HEK293T (cell line): Measurements from ENCODE around the gene EIF1.

Experiments
- CTCF ChIA-PET: fragments of 350-600 bp; formaldehyde crosslinking; extraction: SDS; loops from one replicate; lab custom pipeline; 2021; ENCODE audit warnings: antibody characterized with exemption, inconsistent platforms; lab: Yijun Ruan, JAX
- POLR2A ChIA-PET: fragments of 350-600 bp; formaldehyde crosslinking; extraction: SDS; loops from one replicate; lab custom pipeline; 2020; ENCODE audit warnings: antibody characterized with exemption, inconsistent platforms; lab: Yijun Ruan, JAX
- DNase-seq: peaks from one replicate; pipeline ENCODE4 v3.0.0; 2012; ENCODE audit warnings: mixed read lengths; ENCODE audit errors: extremely low spot score
- ARNT ChIP-seq: fragments of 450-650 bp; IDR thresholded peaks from 2 replicates; pipeline ENCODE4 v1.6.1; 2017; ENCODE audit warnings: mild to moderate bottlenecking
- BHLHE40 ChIP-seq: fragments of 450-650 bp; IDR thresholded peaks from 2 replicates; pipeline ENCODE4 v1.6.1; 2016; ENCODE audit warnings: mild to moderate bottlenecking, moderate library complexity, borderline replicate concordance
- CTBP1 ChIP-seq: fragments of 450-650 bp; IDR thresholded peaks from 2 replicates; pipeline ENCODE4 v1.6.1; 2016; ENCODE audit warnings: borderline replicate concordance
- ELF4 ChIP-seq: fragments of 450-650 bp; IDR thresholded peaks from 2 replicates; pipeline ENCODE4 v1.6.1; 2017; ENCODE audit warnings: antibody characterized with exemption
- FOXA1 ChIP-seq: fragments of 450-650 bp; IDR thresholded peaks from 2 replicates; pipeline ENCODE4 v1.6.1; 2016; ENCODE audit warnings: mild to moderate bottlenecking
- FOXK2 ChIP-seq: fragments of 450-650 bp; IDR thresholded peaks from 2 replicates; pipeline ENCODE4 v1.6.1; 2016; ENCODE audit warnings: mild to moderate bottlenecking
- FOXM1 ChIP-seq: fragments of 450-650 bp; IDR thresholded peaks from 2 replicates; pipeline ENCODE4 v1.6.1; 2017; ENCODE audit warnings: mild to moderate bottlenecking, borderline replicate concordance
- HDGF ChIP-seq: fragments of 450-650 bp; IDR thresholded peaks from 2 replicates; pipeline ENCODE4 v1.6.1; 2017; ENCODE audit warnings: antibody characterized with exemption, borderline replicate concordance
- L3MBTL2 ChIP-seq: fragments of 450-650 bp; conservative IDR thresholded peaks from 2 replicates; pipeline ENCODE4 v1.6.1; 2016; ENCODE audit warnings: mild to moderate bottlenecking
- LEF1 ChIP-seq: fragments of 450-650 bp; IDR thresholded peaks from 2 replicates; pipeline ENCODE4 v1.6.1; 2017; ENCODE audit warnings: mild to moderate bottlenecking, borderline replicate concordance
- NFRKB ChIP-seq: fragments of 450-650 bp; IDR thresholded peaks from 2 replicates; pipeline ENCODE4 v1.6.1; 2016; ENCODE audit warnings: mild to moderate bottlenecking, moderate library complexity
- PKNOX1 ChIP-seq: fragments of 450-650 bp; IDR thresholded peaks from 2 replicates; pipeline ENCODE4 v1.6.1; 2016
- SP1 ChIP-seq: fragments of 450-650 bp; IDR thresholded peaks from 2 replicates; pipeline ENCODE4 v1.6.1; 2017
- SUZ12 ChIP-seq: fragments of 450-650 bp; IDR thresholded peaks from 2 replicates; pipeline ENCODE4 v1.6.1; 2016; ENCODE audit warnings: mild to moderate bottlenecking
- TARDBP ChIP-seq: fragments of 450-650 bp; IDR thresholded peaks from 2 replicates; pipeline ENCODE4 v1.6.1; 2016
- ZNF384 ChIP-seq: fragments of 450-650 bp; IDR thresholded peaks from 2 replicates; pipeline ENCODE4 v1.6.1; 2016

EIF1 gene

GRCh38 chr17:41656249-41657023, 32.2 kb upstream of the EIF1 start:
- DNase-seq, result no peak
- ChIA-PET POLR2A (no interaction called here), CTCF (interaction anchor here (0.8 to 2.8 kb wide), 3 partner anchors 9 to 1041 kb away, joined by 3 to 13 read pairs (median 5); no protein-coding TSS in a partner anchor)
- TF ChIP-seq SP1 (no peak), FOXM1 (no peak), ZNF384 (no peak), FOXA1 (no peak), LEF1 (no peak), ELF4 (no peak), SUZ12 (no peak), TARDBP (no peak), BHLHE40 (no peak), HDGF (no peak), ARNT (no peak), FOXK2 (no peak), CTBP1 (no peak), L3MBTL2 (no peak), NFRKB (no peak), PKNOX1 (no peak)

GRCh38 chr17:41657176-41657754, 31.4 kb upstream of the EIF1 start:
- ChIA-PET POLR2A (interaction anchor here (0.9 kb wide), 1 partner anchor 31 kb away, joined by 3 read pairs; the partner anchor contains the start of gene EIF1), CTCF (interaction anchor here (0.8 to 2.8 kb wide), 2 partner anchors 108 to 1042 kb away, joined by 3 to 13 read pairs; no protein-coding TSS in a partner anchor)
- DNase-seq, result no peak
- no peak for TF ChIP-seq FOXA1
- no peak for TF ChIP-seq SP1
- TF ChIP-seq BHLHE40, result no peak
- no peak for TF ChIP-seq ZNF384
- no peak for TF ChIP-seq ELF4
- TF ChIP-seq LEF1, result no peak
- no peak for TF ChIP-seq NFRKB
- TF ChIP-seq TARDBP, result no peak
- TF ChIP-seq SUZ12, result no peak
- no peak for TF ChIP-seq L3MBTL2
- TF ChIP-seq FOXM1, result no peak
- TF ChIP-seq PKNOX1, result no peak
- TF ChIP-seq FOXK2, result no peak
- TF ChIP-seq HDGF, result no peak
- TF ChIP-seq CTBP1, result no peak
- no peak for TF ChIP-seq ARNT

GRCh38 chr17:41657936-41658335, 30.7 kb upstream of the EIF1 start:
- POLR2A ChIA-PET, result interaction anchor here (0.7 to 0.9 kb wide), 3 partner anchors 31 to 272 kb away, joined by 3 to 4 read pairs (median 3); partner anchors contain the start of gene EIF1
- TF ChIP-seq SUZ12 (no peak), FOXM1 (no peak), FOXA1 (no peak), HDGF (no peak), BHLHE40 (no peak), ELF4 (no peak), ZNF384 (no peak)
- DNase-seq, result no peak
- CTCF ChIA-PET, result interaction anchor here (0.8 to 0.9 kb wide), 3 partner anchors 9 to 273 kb away, joined by 3 to 5 read pairs (median 4); partner anchors contain the start of gene ODAD4

- TF ChIP-seq CTBP1 (no peak), BHLHE40 (no peak), TARDBP (no peak), LEF1 (no peak), HDGF (no peak), L3MBTL2 (no peak), ELF4 (no peak), NFRKB (no peak), FOXK2 (no peak), PKNOX1 (no peak), SP1 (no peak), FOXA1 (no peak), FOXM1 (no peak), ZNF384 (no peak), ARNT (no peak), SUZ12 (no peak)
- ChIA-PET CTCF (no interaction called here), POLR2A (no interaction called here)
- DNase-seq, result no peak
Measured at GRCh38 chr17:41658846-41659245, 29.8 kb upstream of the EIF1 start.

DNA sequence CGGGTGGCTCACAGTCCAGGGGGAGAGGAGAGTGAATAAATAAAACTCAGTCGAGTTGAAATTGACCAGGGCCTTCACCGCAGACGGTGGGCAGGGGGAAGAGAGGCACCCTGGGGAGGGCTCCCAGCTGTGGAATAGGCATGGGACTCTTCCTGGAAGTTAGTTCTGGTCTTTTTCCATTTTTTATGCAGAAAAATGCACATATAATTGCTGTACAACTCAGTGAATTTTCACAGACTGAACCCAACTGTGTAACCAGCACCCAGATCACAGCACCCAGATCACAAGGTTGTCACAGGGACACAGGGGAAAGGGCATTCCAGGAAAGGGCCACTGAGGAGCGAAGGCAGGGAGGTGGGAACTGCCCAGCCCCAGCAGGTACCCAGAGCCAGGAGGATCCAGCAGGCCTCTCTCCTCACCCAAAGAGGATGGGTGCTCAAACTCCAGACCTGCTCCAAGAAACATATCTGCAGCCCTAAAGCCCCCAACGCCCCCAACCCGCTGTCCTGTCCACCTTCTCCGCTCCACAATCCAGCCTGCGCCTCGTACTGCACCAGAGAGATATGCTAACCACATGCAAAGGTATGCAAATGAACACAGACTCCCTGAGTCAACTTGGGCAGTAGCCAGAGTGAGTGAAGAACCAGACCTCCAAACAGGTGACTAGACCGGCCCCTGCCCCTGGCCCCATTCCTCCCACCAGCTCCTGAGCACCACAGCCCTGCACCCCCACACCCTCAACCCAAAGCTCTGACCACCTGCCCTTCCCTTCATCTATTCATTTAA, 29.1 kb upstream of the EIF1 start:
- TF ChIP-seq ELF4, result no peak
- DNase-seq, result no peak
- POLR2A ChIA-PET, result interaction anchor here (1.0 to 2.0 kb wide), 2 partner anchors 29 to 271 kb away, joined by 5 to 18 read pairs; partner anchors contain the start of genes EIF1 and ODAD4
- CTCF ChIA-PET, result interaction anchor here (0.6 to 5.2 kb wide), 6 partner anchors 10 to 329 kb away, joined by 3 to 83 read pairs (median 6); no protein-coding TSS in a partner anchor
